H1 (cell line): ENCODE results near the gene SCN3B. TPM values are rescaled to one million over a fixed set of nuclear protein-coding genes. Genes with fewer than 3 reads are reported as not detected.

Source experiments
- ATF2 ChIP-seq: IDR thresholded peaks from 2 replicates; pipeline ENCODE4 v1.6.1; 2012; ENCODE audit warnings: low read length, inconsistent platforms
- BACH1 ChIP-seq: IDR thresholded peaks from 2 replicates; pipeline ENCODE4 v1.6.1; 2012; ENCODE audit warnings: low read length, improper control_type of control experiment
- CBX8 ChIP-seq: fragments of 300-800, 300-1000 bp; sonication (generic); IDR thresholded peaks from 2 replicates; pipeline ENCODE4 v1.7.1; 2016; ENCODE audit warnings: low read depth, low read length, borderline replicate concordance
- CREB1 ChIP-seq: IDR thresholded peaks from 2 replicates; pipeline ENCODE4 v1.6.1; 2012; ENCODE audit warnings: inconsistent platforms
- CTBP2 ChIP-seq: IDR thresholded peaks from 2 replicates; pipeline ENCODE4 v1.7.0; 2011; ENCODE audit warnings: borderline replicate concordance, mild to moderate bottlenecking, moderate library complexity, mixed read lengths, low read length; ENCODE audit not compliant: insufficient read depth, insufficient read length
- CTCF ChIP-seq, 3 experiments: IDR thresholded peaks; 1 replicate in 2 of 3; 2 replicates in 1 of 3; pipeline versions ENCODE4 v1.5.1 to v1.6.1; 2011; ENCODE audit warnings: low read length in 3 of 3, mild to moderate bottlenecking in 3 of 3, inconsistent platforms in 2 of 3, low read depth in 1 of 3, moderate library complexity in 1 of 3; ENCODE audit not compliant: insufficient read depth in 1 of 3; ENCODE audit errors: control extremely low read depth in 1 of 3
- E2F6 ChIP-seq: IDR thresholded peaks from 2 replicates; pipeline ENCODE4 v1.6.1; 2012; ENCODE audit warnings: inconsistent platforms
- FOSL1 ChIP-seq: IDR thresholded peaks from 2 replicates; pipeline ENCODE4 v1.6.1; 2011; ENCODE audit warnings: mild to moderate bottlenecking, low read depth, low read length, moderate library complexity; ENCODE audit not compliant: insufficient read depth
- KDM1A ChIP-seq: fragments of 200-600, 300-600 bp; sonication (generic); IDR thresholded peaks from 2 replicates; pipeline ENCODE4 v1.7.1; 2016; ENCODE audit warnings: mild to moderate bottlenecking, low read length, borderline replicate concordance
- MAX ChIP-seq: IDR thresholded peaks from 2 replicates; pipeline ENCODE4 v1.6.1; 2012; ENCODE audit warnings: inconsistent platforms
- NANOG ChIP-seq: IDR thresholded peaks from 2 replicates; pipeline ENCODE4 v1.6.1; 2011; ENCODE audit warnings: low read length, low read depth, mild to moderate bottlenecking, inconsistent platforms; ENCODE audit not compliant: insufficient read depth, poor library complexity, severe bottlenecking
- POU5F1 ChIP-seq: IDR thresholded peaks from 2 replicates; pipeline ENCODE4 v1.6.1; 2011; ENCODE audit warnings: low read depth, mild to moderate bottlenecking, low read length, moderate library complexity
- SP4 ChIP-seq: IDR thresholded peaks from 2 replicates; pipeline ENCODE4 v1.6.1; 2012; ENCODE audit warnings: low read length, inconsistent platforms
- SUZ12 ChIP-seq: fragments of 200-600 bp; sonication (generic); IDR thresholded peaks from 2 replicates; pipeline ENCODE4 v1.6.1; 2012; ENCODE audit warnings: mild to moderate bottlenecking, inconsistent platforms, low read length, moderate library complexity, mixed read lengths
- YY1 ChIP-seq: IDR thresholded peaks from 2 replicates; pipeline ENCODE4 v1.6.1; 2011; ENCODE audit warnings: low read depth, mild to moderate bottlenecking, low read length
- polyA plus RNA-seq, 7 experiments: library from polyadenylated mRNA; depleted of rRNA in 3 of 7; stranded (reverse) in 5 of 7; unstranded in 2 of 7; fragments of >200 nt in 5 of 7; fragments of 200-250 nt in 2 of 7; gene quantifications; 1 replicate in 5 of 7; 2 replicates in 1 of 7; 4 replicates in 1 of 7; pipeline versions ENCODE4 v1.2.1 to v1.2.3, GENCODE V29; 2011 to 2013; ENCODE audit warnings: missing spikeins in 2 of 7, mixed read lengths in 2 of 7
- total RNA-seq: library from RNA; stranded (reverse); fragmentation: NEBNext Ultra II Directional; extraction: Animal tissue kit (Norgen Biotek cat#: 25700); gene quantifications from 2 replicates; pipeline ENCODE4 v1.2.1, GENCODE V29; 2021

SCN3B gene
- total and polyA plus RNA-seq, 2 of the 8 experiments (the other 6 are each of a cell fraction or from before 2014, with no cell fraction given): 0.67 to 1.1 TPM

- TF ChIP-seq NANOG (no peak), SUZ12 (no peak), KDM1A (peak; percentile 63; the same call in 1 of the 2 replicates), FOSL1 (no peak), CBX8 (no peak), POU5F1 (no peak), ATF2 (no peak), SP4 (no peak), CREB1 (peak; percentile 69), BACH1 (no peak), YY1 (no peak), CTCF (IDR thresholded peaks at IDR 0.05; ENCODE audit: control extremely low read depth in 1 of 3, insufficient read depth in 1 of 3, low read depth in 1 of 3, low read length in 3 of 3) (peak; percentile 98 to 99 (median 98)), E2F6 (peak; percentile 93), CTBP2 (no peak), MAX (peak; percentile 95)
Observed at GRCh38 chr11:123580557-123581275, 73.7 kb downstream of the SCN3B start (continued).
